CD4-positive, alpha-beta T cell (primary cell): Measurements from ENCODE around the gene GLRA3. TPM values are rescaled to one million over a fixed set of nuclear protein-coding genes. Genes with fewer than 3 reads are reported as not detected.

Experiments used
- ATAC-seq: fragments of 200-7000 bp; cut with Tn5 transposase; one replicate; pipeline ENCODE4 v1.10.0; 2022; ENCODE audit warnings: mild to moderate bottlenecking; ENCODE audit not compliant: poor library complexity
- CTCF ChIA-PET: fragments of 350-600 bp; sonication (Branson Sonifier 250); formaldehyde crosslinking; loops from one replicate; lab custom pipeline; 2021; ENCODE audit warnings: antibody characterized with exemption, inconsistent platforms; lab: Charles Lee
- POLR2A ChIA-PET: fragments of 350-600 bp; sonication (Branson Sonifier 250); formaldehyde crosslinking; loops from one replicate; lab custom pipeline; 2021; ENCODE audit warnings: antibody characterized with exemption, inconsistent platforms; lab: Charles Lee
- DNase-seq, 14 experiments: peaks; one replicate each; pipeline ENCODE4 v3.0.0-alpha.2; 2013 to 2020; ENCODE audit warnings: mixed read lengths in 2 of 14
- H3K27ac ChIP-seq, 2 donors: one replicate each; pipeline versions ENCODE4 v1.5.1 to v1.7.0; 2013; ENCODE audit warnings: low read length in 2 of 2, low read depth in 1 of 2, mild to moderate bottlenecking in 1 of 2
- H3K27me3 ChIP-seq, 2 experiments: 1 replicate in 1 of 2; 2 replicates in 1 of 2; pipeline versions ENCODE4 v1.6.1 to v1.7.0; 2013; ENCODE audit warnings: low read length in 2 of 2, control low read depth in 1 of 2, mild to moderate bottlenecking in 1 of 2, moderate library complexity in 1 of 2; ENCODE audit not compliant: insufficient read depth in 2 of 2, control insufficient read depth in 1 of 2
- H3K36me3 ChIP-seq: one replicate; pipeline ENCODE4 v1.6.1; 2013; ENCODE audit warnings: low read length, control low read depth; ENCODE audit not compliant: insufficient read depth
- H3K4me1 ChIP-seq: one replicate; pipeline ENCODE4 v1.6.1; 2013; ENCODE audit warnings: low read length, control low read depth; ENCODE audit not compliant: insufficient read depth
- H3K4me3 ChIP-seq: one replicate; pipeline ENCODE4 v1.5.1; 2013; ENCODE audit warnings: mild to moderate bottlenecking, low read length, moderate library complexity
- H3K9me3 ChIP-seq, 2 experiments: 1 replicate in 1 of 2; 2 replicates in 1 of 2; pipeline versions ENCODE4 v1.6.1 to v1.7.0; 2013; ENCODE audit warnings: low read length in 2 of 2, mild to moderate bottlenecking in 2 of 2, control low read depth in 1 of 2, moderate library complexity in 1 of 2; ENCODE audit not compliant: control insufficient read depth in 1 of 2, insufficient read depth in 1 of 2
- H3K27ac Mint-ChIP-seq: one replicate; pipeline ENCODE4 v1.8.0; 2020; ENCODE audit warnings: mixed read lengths
- H3K27me3 Mint-ChIP-seq: one replicate; pipeline ENCODE4 v1.8.0; 2021; ENCODE audit warnings: mixed read lengths
- H3K36me3 Mint-ChIP-seq: one replicate; pipeline ENCODE4 v1.8.0; 2021; ENCODE audit warnings: low read depth, mixed read lengths
- H3K4me1 Mint-ChIP-seq: one replicate; pipeline ENCODE4 v1.8.0; 2021; ENCODE audit warnings: low read depth, mixed read lengths
- H3K4me3 Mint-ChIP-seq: one replicate; pipeline ENCODE4 v1.8.0; 2020; ENCODE audit warnings: mild to moderate bottlenecking, mixed read lengths
- H3K9me3 Mint-ChIP-seq: one replicate; pipeline ENCODE4 v1.8.0; 2020; ENCODE audit warnings: mixed read lengths
- CTCF ChIP-seq: fragments of 200-600 bp; IDR thresholded peaks from one replicate; pipeline ENCODE4 v1.8.0; 2022; ENCODE audit warnings: antibody characterized with exemption, mild to moderate bottlenecking
- intact Hi-C, 2 experiments: fragments of 100-400 bp; cut with DNase I in 1 of 2; cut with micrococcal nuclease in 1 of 2; formaldehyde crosslinking; loops; one replicate each; pipeline versions ENCODE4 v1.15.1 to v1.9.0; 2023 to 2025; cut with DNase I, micrococcal nuclease
- total RNA-seq, 174 experiments: library from RNA in 2 of 174; stranded (reverse) in 2 of 174; gene quantifications; one replicate each; pipeline ENCODE4 v1.2.3 and lab custom pipeline; 2021 to 2026

Gene GLRA3
- total RNA-seq, 2 experiments from 2014 or later = not detected

GRCh38 chr4:174713821-174714220, 115.2 kb downstream of the GLRA3 start:
- Histone ChIP-seq H3K36me3 (no peaks in the 10 kb centered on the region), H3K4me1 (no peaks in the 10 kb centered on the region), H3K27ac (no peak overlapping the region), H3K4me3 (no peak overlapping the region), H3K9me3 (no peaks in the 10 kb centered on the region), H3K27me3 (peaks cover 0 to 5% of the 10 kb centered on the region in 2 experiments)
- DNase-seq (no peak), ATAC-seq (no peak)
- peaks cover 5% of the 10 kb centered on the region for H3K27me3 Mint-ChIP-seq
- intact Hi-C loops = no loop called here
- H3K9me3 Mint-ChIP-seq = no peaks in the 10 kb centered on the region
- POLR2A ChIA-PET = no interaction called here
- no peaks in the 10 kb centered on the region for H3K36me3 Mint-ChIP-seq
- no peak overlapping the region for H3K27ac Mint-ChIP-seq
- no peaks in the 10 kb centered on the region for H3K4me1 Mint-ChIP-seq
- TF ChIP-seq CTCF = no peak
- CTCF ChIA-PET = no interaction called here
- no peak overlapping the region for H3K4me3 Mint-ChIP-seq

- CTCF ChIA-PET = no interaction called here
- no peak overlapping the region for H3K27ac Mint-ChIP-seq
These were observed 115.9 kb downstream of the GLRA3 start for GRCh38 chr4:174713181-174713580.

GRCh38 chr4:174709526-174709925, 119.5 kb downstream of the GLRA3 start:
- POLR2A ChIA-PET = no interaction called here

More at GRCh38 chr4:174713181-174713580, 115.9 kb downstream of the GLRA3 start:
- Mint-ChIP-seq H3K4me1 (no peaks in the 10 kb centered on the region), H3K4me3 (no peak overlapping the region), H3K27me3 (peaks cover 5% of the 10 kb centered on the region), H3K36me3 (no peaks in the 10 kb centered on the region), H3K9me3 (no peaks in the 10 kb centered on the region)
- H3K4me3 ChIP-seq = no peak overlapping the region
- DNase-seq = no peak
- H3K27ac ChIP-seq = no peak overlapping the region
- POLR2A ChIA-PET = no interaction called here
- no peaks in the 10 kb centered on the region for H3K36me3 ChIP-seq
- H3K9me3 ChIP-seq = no peaks in the 10 kb centered on the region
- H3K27me3 ChIP-seq = peaks cover 0 to 5% of the 10 kb centered on the region in 2 experiments
- TF ChIP-seq CTCF = no peak
- intact Hi-C loops = no loop called here
- no peak for ATAC-seq
- no peaks in the 10 kb centered on the region for H3K4me1 ChIP-seq

More at GRCh38 chr4:174709526-174709925, 119.5 kb downstream of the GLRA3 start:
- no peak for ATAC-seq
- H3K27me3 ChIP-seq = peaks cover 0 to 5% of the 10 kb centered on the region in 2 experiments
- no peaks in the 10 kb centered on the region for H3K4me1 Mint-ChIP-seq
- no peak overlapping the region for H3K4me3 Mint-ChIP-seq
- TF ChIP-seq CTCF = no peak
- no peak overlapping the region for H3K27ac Mint-ChIP-seq
- H3K4me3 ChIP-seq = no peak overlapping the region
- no peak overlapping the region for H3K27ac ChIP-seq
- H3K36me3 Mint-ChIP-seq = no peaks in the 10 kb centered on the region
- H3K27me3 Mint-ChIP-seq = peaks cover 5% of the 10 kb centered on the region
- H3K36me3 ChIP-seq = no peaks in the 10 kb centered on the region
- H3K4me1 ChIP-seq = no peaks in the 10 kb centered on the region
- no peaks in the 10 kb centered on the region for H3K9me3 Mint-ChIP-seq
- CTCF ChIA-PET = no interaction called here
- no peak for DNase-seq
- H3K9me3 ChIP-seq = no peaks in the 10 kb centered on the region
- intact Hi-C loops = no loop called here
